NCI-H2081 treated with DMSO at 0.1 percent for 48 hours (cell line): ENCODE measurements around the gene WNT1.

Source experiments
- DNase-seq: peaks from one replicate; lab custom pipeline; 2025; lab: John Stamatoyannopoulos, UW

Gene WNT1

GRCh38 chr12:48980953-48981756 lies 3.0 kb downstream of the WNT1 start:
- no peak for DNase-seq

GRCh38 chr12:48981757-48982157 lies 3.6 kb downstream of the WNT1 start:
- DNase-seq: no peak

- DNase-seq: no peak
Observed at GRCh38 chr12:48982397-48983080, 4.4 kb downstream of the WNT1 start.

GRCh38 chr12:48985475-48985897 lies 7.4 kb downstream of the WNT1 start:
- no peak for DNase-seq

GRCh38 chr12:48985901-48986300 lies 7.8 kb downstream of the WNT1 start:
- no peak for DNase-seq

- DNase-seq: no peak
Observed at GRCh38 chr12:48986720-48987291, 8.7 kb downstream of the WNT1 start.

GRCh38 chr12:48988030-48988649 lies 10.0 kb downstream of the WNT1 start:
- no peak for DNase-seq

GRCh38 chr12:48990552-48990951 lies 12.4 kb downstream of the WNT1 start:
- no peak for DNase-seq

- no peak for DNase-seq
Observed at GRCh38 chr12:48991247-48992050, 13.3 kb downstream of the WNT1 start.

GRCh38 chr12:48993787-48994186 lies 15.7 kb downstream of the WNT1 start:
- no peak for DNase-seq

GRCh38 chr12:48994224-48995085 lies 16.3 kb downstream of the WNT1 start:
- DNase-seq: no peak

GRCh38 chr12:48995086-48995879 lies 17.2 kb downstream of the WNT1 start:
- DNase-seq: peak; percentile 50

- DNase-seq: no peak
Observed at GRCh38 chr12:48996794-48997718, 18.9 kb downstream of the WNT1 start.

GRCh38 chr12:48997719-48998496 lies 19.8 kb downstream of the WNT1 start:
- no peak for DNase-seq

GRCh38 chr12:48998497-48999353 lies 20.6 kb downstream of the WNT1 start:
- DNase-seq: no peak

- DNase-seq: no peak
Observed at GRCh38 chr12:48999371-49000131, 21.4 kb downstream of the WNT1 start, which contains the start of gene DDN. TSS of gene DDN (minus strand) at chr12:48999375. CDS start at chr12:48999287, 88 bp downstream.
